ENCODE results near the gene TBC1D10A. TPM values are rescaled to one million over a fixed set of nuclear protein-coding genes. Genes with fewer than 3 reads are reported as not detected.

TBC1D10A gene
- total RNA-seq, 1 donor from 2014 or later = 15.3 TPM

DNA sequence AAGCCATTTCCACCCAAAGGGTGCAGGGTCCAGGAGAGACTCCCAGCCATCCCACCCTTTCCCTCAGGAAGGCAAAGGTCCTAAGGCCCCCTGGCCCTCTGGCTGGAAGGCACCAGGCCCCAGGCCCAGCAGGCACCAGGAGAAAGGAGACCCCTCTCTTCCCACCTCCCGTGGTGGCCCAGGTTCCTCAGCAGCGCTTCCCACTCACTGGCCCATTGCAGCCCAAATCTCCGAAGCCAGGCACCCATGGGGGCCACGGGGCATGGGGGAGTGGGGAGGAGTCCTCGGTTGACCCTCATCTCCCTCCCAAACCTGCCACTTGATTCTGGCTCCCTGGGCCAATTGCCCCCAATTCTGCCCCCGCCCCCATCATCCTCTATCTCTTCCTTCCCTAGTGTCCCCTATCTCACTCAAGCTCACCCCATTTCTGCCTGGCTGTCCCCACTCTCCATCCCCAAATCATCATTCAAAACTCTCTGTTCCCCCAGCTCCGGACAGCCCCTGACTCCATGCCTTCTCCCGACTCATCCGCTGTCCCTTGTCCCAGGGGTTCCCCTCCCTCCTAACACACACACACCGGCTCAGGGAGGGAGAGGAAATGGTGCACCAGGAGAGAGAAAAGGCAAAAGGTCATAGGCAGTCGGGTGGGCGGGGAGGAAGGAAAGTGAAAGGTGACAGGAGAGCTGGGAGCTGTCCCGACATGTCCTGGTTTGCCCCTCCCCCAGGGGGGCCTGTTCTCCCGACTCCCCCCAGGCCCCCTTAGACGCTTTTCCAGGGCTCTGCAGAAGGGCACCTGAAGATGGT lies 81.4 kb downstream of the TBC1D10A start:
- Mint-ChIP-seq H3K27ac (no peak overlapping the region), H3K4me1 (ENCODE audit: unreplicated experiment) (peaks cover 20% of the 10 kb centered on the region), H3K36me3 (no peaks in the 10 kb centered on the region), H3K4me3 (peak overlapping the region; percentile 91), H3K27me3 (peaks cover 17% of the 10 kb centered on the region), H3K9me3 (no peaks in the 10 kb centered on the region)
- no peak for TF ChIP-seq CTCF (conservative IDR thresholded peaks at IDR 0.05)
- DNase-seq (ENCODE audit: extremely low spot score, unreplicated experiment) = no peak

- no peak for DNase-seq (ENCODE audit: extremely low spot score, unreplicated experiment)
- peaks cover 20% of the 10 kb centered on the region for H3K4me1 Mint-ChIP-seq (ENCODE audit: unreplicated experiment)
Measured at GRCh38 chr22:30244641-30245040, 82.1 kb downstream of the TBC1D10A start.

GRCh38 chr22:30244066-30244465 lies 82.7 kb downstream of the TBC1D10A start:
- TF ChIP-seq CTCF (conservative IDR thresholded peaks at IDR 0.05) = no peak
- Mint-ChIP-seq H3K36me3 (no peaks in the 10 kb centered on the region), H3K4me3 (peak overlapping the region; percentile 67), H3K9me3 (no peaks in the 10 kb centered on the region), H3K27ac (no peak overlapping the region), H3K4me1 (ENCODE audit: unreplicated experiment) (peaks cover 20% of the 10 kb centered on the region), H3K27me3 (peaks cover 17% of the 10 kb centered on the region)
- no peak for DNase-seq (ENCODE audit: extremely low spot score, unreplicated experiment)

More at GRCh38 chr22:30244641-30245040, 82.1 kb downstream of the TBC1D10A start:
- no peaks in the 10 kb centered on the region for H3K9me3 Mint-ChIP-seq
- peak overlapping the region; percentile 78 for H3K4me3 Mint-ChIP-seq
- no peaks in the 10 kb centered on the region for H3K36me3 Mint-ChIP-seq
- no peak overlapping the region for H3K27ac Mint-ChIP-seq
- no peak for TF ChIP-seq CTCF (conservative IDR thresholded peaks at IDR 0.05)
- H3K27me3 Mint-ChIP-seq = peaks cover 17% of the 10 kb centered on the region

DNA sequence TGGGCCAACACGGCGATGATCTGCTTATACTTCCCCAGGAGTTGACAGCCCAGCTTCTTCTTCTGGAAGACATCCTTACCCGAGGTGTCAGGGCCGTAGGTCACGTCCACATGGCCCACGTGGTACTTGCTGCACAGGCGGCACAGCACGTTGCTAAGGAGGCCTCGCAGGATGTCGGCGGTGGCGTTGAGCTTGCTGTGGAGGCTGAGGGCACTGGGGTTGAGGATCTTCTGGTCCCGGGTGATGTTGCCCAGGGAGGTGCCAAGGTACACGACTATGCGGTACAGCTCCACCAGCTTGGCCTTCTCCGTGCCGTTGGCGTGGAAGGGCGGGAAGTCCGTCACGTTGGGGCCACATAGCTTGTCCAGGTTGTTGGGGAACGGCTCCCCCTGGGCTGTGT lies 83.1 kb downstream of the TBC1D10A start:
- Mint-ChIP-seq H3K27ac (no peak overlapping the region), H3K36me3 (no peaks in the 10 kb centered on the region), H3K9me3 (no peaks in the 10 kb centered on the region), H3K4me3 (no peak overlapping the region), H3K27me3 (peaks cover 17% of the 10 kb centered on the region), H3K4me1 (ENCODE audit: unreplicated experiment) (peaks cover 24% of the 10 kb centered on the region)
- TF ChIP-seq CTCF (conservative IDR thresholded peaks at IDR 0.05) = no peak
- DNase-seq (ENCODE audit: extremely low spot score, unreplicated experiment) = no peak

Other genes starting within 250 kb of the TBC1D10A start
- gene HORMAD2, start 246.5 kb downstream of the TBC1D10A start, total RNA-seq (ENCODE audit: low replicate concordance) = 0.43 TPM in 1 of 2 replicates, not detected in the other
- 3.8 and 9.8 TPM in 2 replicates for gene LIF, start 80.2 kb downstream of the TBC1D10A start, total RNA-seq (ENCODE audit: low replicate concordance)
- gene OSM, start 60.1 kb downstream of the TBC1D10A start, total RNA-seq (ENCODE audit: low replicate concordance) = not detected in 2 replicates
- 11.4 TPM in 2 replicates for gene CASTOR1, start 37.4 kb downstream of the TBC1D10A start, total RNA-seq (ENCODE audit: low replicate concordance)
- 160 and 190 TPM in 2 replicates for gene SF3A1, start 30.0 kb upstream of the TBC1D10A start, total RNA-seq (ENCODE audit: low replicate concordance)
- gene CCDC157, start 30.1 kb upstream of the TBC1D10A start, total RNA-seq (ENCODE audit: low replicate concordance) = 6.9 and 9.4 TPM in 2 replicates
- 16.9 and 29.2 TPM in 2 replicates for gene RNF215, start 60.5 kb upstream of the TBC1D10A start, total RNA-seq (ENCODE audit: low replicate concordance)
- 7.9 and 9.6 TPM in 2 replicates for gene SEC14L2, start 70.1 kb upstream of the TBC1D10A start, total RNA-seq (ENCODE audit: low replicate concordance)
- 16.1 and 20.6 TPM in 2 replicates for gene MTFP1, start 98.8 kb upstream of the TBC1D10A start, total RNA-seq (ENCODE audit: low replicate concordance)
- gene SEC14L3, start 145.1 kb upstream of the TBC1D10A start, total RNA-seq (ENCODE audit: low replicate concordance) = not detected in 2 replicates
- not detected in 2 replicates for gene SEC14L4, start 178.8 kb upstream of the TBC1D10A start, total RNA-seq (ENCODE audit: low replicate concordance)
- gene SEC14L6, start 219.8 kb upstream of the TBC1D10A start, total RNA-seq (ENCODE audit: low replicate concordance) = 0.98 and 1.5 TPM in 2 replicates
- 5.0 and 5.9 TPM in 2 replicates for gene GAL3ST1, start 247.7 kb upstream of the TBC1D10A start, total RNA-seq (ENCODE audit: low replicate concordance)

All from type B pancreatic cell (in vitro differentiated cells).